ENCODE data around the gene KRTAP2-4. TPM values are rescaled to one million over a fixed set of nuclear protein-coding genes. Genes with fewer than 3 reads are reported as not detected.
A peak's percentile ranks its signal among the peaks of the same experiment; 100 is the strongest.
"Not testable (repeated sequence)": the region's sequence is repeated elsewhere in the genome, so short reads cannot be mapped to it uniquely, and the experiment has no call there.

KRTAP2-4 gene
- total RNA-seq, 1 experiment from 2014 or later: not detected

DNA sequence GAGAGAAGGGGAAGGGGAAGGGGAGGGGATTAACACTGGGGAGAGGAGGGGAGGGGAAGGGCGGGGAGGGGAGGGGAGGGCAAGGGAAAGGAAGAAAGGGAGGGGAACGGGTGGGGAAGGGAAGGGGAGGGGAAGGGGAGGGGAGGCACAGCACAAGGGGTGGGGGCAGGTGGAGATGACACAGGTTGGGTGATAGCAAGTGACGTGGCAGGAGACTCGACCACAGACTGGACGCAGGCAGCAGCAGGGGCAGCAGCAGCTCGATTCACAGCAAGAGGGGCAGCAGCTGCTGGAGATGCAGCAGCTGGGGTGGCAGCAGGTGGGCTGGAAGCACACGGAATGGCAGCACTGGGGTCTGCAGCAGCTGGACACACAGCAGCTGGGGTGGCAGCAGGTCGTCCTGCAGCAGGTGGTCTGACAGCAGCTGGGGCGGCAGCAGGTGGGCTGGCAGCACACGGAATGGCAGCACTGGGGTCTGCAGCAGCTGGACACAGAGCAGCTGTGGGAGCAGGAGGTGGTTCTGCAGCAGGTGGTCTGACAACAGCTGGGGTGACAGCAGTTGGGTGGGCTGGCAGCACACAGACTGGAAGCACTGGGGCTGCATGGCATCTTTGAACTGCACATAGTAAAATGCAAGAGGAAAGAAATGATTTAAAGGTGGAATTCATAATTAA, 36.0 kb upstream of the KRTAP2-4 start, which contains the start of gene KRTAP4-16:
TSS of gene KRTAP4-16 (minus strand) at position 624 of the 674 bp plus-strand sequence. CDS start at position 624, 0 bp downstream.
- no peak within 1 kb of the TSS for H3K9ac ChIP-seq (ENCODE audit: extremely low read depth, insufficient read length, low read length)
- H3K56ac ChIP-seq (ENCODE audit: insufficient read length, low read depth, low read length): no peak within 1 kb of the TSS
- no peaks in the 10 kb centered on the region for H3K27me3 ChIP-seq (ENCODE audit: insufficient read depth, low read length)
- WGBS (ENCODE audit: extremely low coverage, insufficient read length, low lambda C conversion rate): no CpG with 5 or more reads among the region's 10 CpGs
- H4K20me1 ChIP-seq (ENCODE audit: control insufficient read depth, insufficient read depth, insufficient read length): no peaks in the 10 kb centered on the region
- no peak within 1 kb of the TSS for H3K27ac ChIP-seq (ENCODE audit: insufficient read length, low read depth, low read length)
- no peak within 1 kb of the TSS for H2BK20ac ChIP-seq (ENCODE audit: low read depth, low read length, poor library complexity, severe bottlenecking)
- no peaks in the 10 kb centered on the region; the same call in 1 of the 2 replicates for H3K4me1 ChIP-seq (ENCODE audit: insufficient read depth, low read length)
- H2AFZ ChIP-seq (ENCODE audit: low read length): no peak within 1 kb of the TSS
- no peak within 1 kb of the TSS for H2BK5ac ChIP-seq (ENCODE audit: insufficient read length, low read length)
- no peak within 1 kb of the TSS for H4K91ac ChIP-seq (ENCODE audit: insufficient read length, low read depth, low read length)
- H2BK12ac ChIP-seq (ENCODE audit: insufficient read length, low read depth, low read length): no peak within 1 kb of the TSS
- Mint-ChIP-seq H3K27me3 (ENCODE audit: low read depth) (peaks cover 1% of the 10 kb centered on the region; the same call in 1 of the 2 replicates), H3K27ac (peak within 1 kb of the TSS in 1 of 3 experiments; percentile 73; a peak in 3 of 7 replicates), H3K36me3 (ENCODE audit: insufficient read depth in 1 of 3, low read depth in 3 of 3) (no peaks in the 10 kb centered on the region), H3K4me3 (no peak within 1 kb of the TSS; a peak in 1 of 5 replicates), H3K4me1 (peaks cover 35 to 37% of the 10 kb centered on the region in 2 experiments), H3K9me3 (no peaks in the 10 kb centered on the region; a peak in 2 of 5 replicates)
- H2BK120ac ChIP-seq (ENCODE audit: low read depth, low read length, poor library complexity, severe bottlenecking): no peak within 1 kb of the TSS
- H3K9me3 ChIP-seq (ENCODE audit: control insufficient read depth, low read depth, low read length): no peaks in the 10 kb centered on the region
- H3K79me2 ChIP-seq (ENCODE audit: insufficient read depth, low read length): no peaks in the 10 kb centered on the region
- no peak within 1 kb of the TSS for H3T11ph ChIP-seq (ENCODE audit: low read length)
- H4K5ac ChIP-seq (ENCODE audit: insufficient read length, low read depth, low read length): no peak within 1 kb of the TSS
- H3K18ac ChIP-seq (ENCODE audit: insufficient read length, low read depth, low read length): no peak within 1 kb of the TSS
- H4K8ac ChIP-seq (replicated peaks; ENCODE audit: insufficient read length, low read depth, low read length): no peak within 1 kb of the TSS
- H3K14ac ChIP-seq (ENCODE audit: insufficient read depth, low read length): no peak within 1 kb of the TSS
- TF ChIP-seq, protein P1, sequence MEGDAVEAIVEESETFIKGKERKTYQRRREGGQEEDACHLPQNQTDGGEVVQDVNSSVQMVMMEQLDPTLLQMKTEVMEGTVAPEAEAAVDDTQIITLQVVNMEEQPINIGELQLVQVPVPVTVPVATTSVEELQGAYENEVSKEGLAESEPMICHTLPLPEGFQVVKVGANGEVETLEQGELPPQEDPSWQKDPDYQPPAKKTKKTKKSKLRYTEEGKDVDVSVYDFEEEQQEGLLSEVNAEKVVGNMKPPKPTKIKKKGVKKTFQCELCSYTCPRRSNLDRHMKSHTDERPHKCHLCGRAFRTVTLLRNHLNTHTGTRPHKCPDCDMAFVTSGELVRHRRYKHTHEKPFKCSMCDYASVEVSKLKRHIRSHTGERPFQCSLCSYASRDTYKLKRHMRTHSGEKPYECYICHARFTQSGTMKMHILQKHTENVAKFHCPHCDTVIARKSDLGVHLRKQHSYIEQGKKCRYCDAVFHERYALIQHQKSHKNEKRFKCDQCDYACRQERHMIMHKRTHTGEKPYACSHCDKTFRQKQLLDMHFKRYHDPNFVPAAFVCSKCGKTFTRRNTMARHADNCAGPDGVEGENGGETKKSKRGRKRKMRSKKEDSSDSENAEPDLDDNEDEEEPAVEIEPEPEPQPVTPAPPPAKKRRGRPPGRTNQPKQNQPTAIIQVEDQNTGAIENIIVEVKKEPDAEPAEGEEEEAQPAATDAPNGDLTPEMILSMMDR (conservative IDR thresholded peaks at IDR 0.05): no peak
- no peak within 1 kb of the TSS for H2BK15ac ChIP-seq (ENCODE audit: low read depth, low read length)
- no peak within 1 kb of the TSS for H3K4me2 ChIP-seq (ENCODE audit: insufficient read depth, insufficient read length, low read length)
- H3K23me2 ChIP-seq (ENCODE audit: insufficient read length, low read depth, low read length, poor library complexity, severe bottlenecking): no peaks in the 10 kb centered on the region
- H3K79me1 ChIP-seq (ENCODE audit: insufficient read depth, low read depth, low read length, poor library complexity, severe bottlenecking): no peaks in the 10 kb centered on the region
- H2AK5ac ChIP-seq (ENCODE audit: insufficient read length, low read length): no peak within 1 kb of the TSS
- H3K4ac ChIP-seq (ENCODE audit: low read depth, low read length): no peak within 1 kb of the TSS
- DNase-seq: peak; percentile 77
- no peak within 1 kb of the TSS for H3K23ac ChIP-seq (ENCODE audit: insufficient read length, low read depth, low read length)

GRCh38 chr17:41099682-41100480, 34.2 kb upstream of the KRTAP2-4 start:
- H3K27me3 Mint-ChIP-seq (ENCODE audit: low read depth); H3K23ac ChIP-seq (ENCODE audit: insufficient read length, low read depth, low read length); H3K79me2 ChIP-seq (ENCODE audit: insufficient read depth, low read length); H3K36me3 Mint-ChIP-seq (ENCODE audit: insufficient read depth in 1 of 3, low read depth in 3 of 3); DNase-seq; H3K27me3 ChIP-seq (ENCODE audit: insufficient read depth, low read length); H2BK5ac ChIP-seq (ENCODE audit: insufficient read length, low read length); H3K27ac Mint-ChIP-seq; H3K4me1 ChIP-seq (ENCODE audit: insufficient read depth, low read length); H3K4me3 Mint-ChIP-seq; H4K5ac ChIP-seq (ENCODE audit: insufficient read length, low read depth, low read length); H2BK12ac ChIP-seq (ENCODE audit: insufficient read length, low read depth, low read length); H2BK20ac ChIP-seq (ENCODE audit: low read depth, low read length, poor library complexity, severe bottlenecking); H2BK120ac ChIP-seq (ENCODE audit: low read depth, low read length, poor library complexity, severe bottlenecking); H3K56ac ChIP-seq (ENCODE audit: insufficient read length, low read depth, low read length); H3K18ac ChIP-seq (ENCODE audit: insufficient read length, low read depth, low read length); H3K4ac ChIP-seq (ENCODE audit: low read depth, low read length); H3K9ac ChIP-seq (ENCODE audit: extremely low read depth, insufficient read length, low read length); H3K23me2 ChIP-seq (ENCODE audit: insufficient read length, low read depth, low read length, poor library complexity, severe bottlenecking); H3K4me2 ChIP-seq (ENCODE audit: insufficient read depth, insufficient read length, low read length); H2AK5ac ChIP-seq (ENCODE audit: insufficient read length, low read length); H3K9me3 Mint-ChIP-seq; H2BK15ac ChIP-seq (ENCODE audit: low read depth, low read length); H3K79me1 ChIP-seq (ENCODE audit: insufficient read depth, low read depth, low read length, poor library complexity, severe bottlenecking); H4K20me1 ChIP-seq (ENCODE audit: control insufficient read depth, insufficient read depth, insufficient read length); H3K9me3 ChIP-seq (ENCODE audit: control insufficient read depth, low read depth, low read length); H2AFZ ChIP-seq (ENCODE audit: low read length); H3K14ac ChIP-seq (ENCODE audit: insufficient read depth, low read length); H3K27ac ChIP-seq (ENCODE audit: insufficient read length, low read depth, low read length); H4K91ac ChIP-seq (ENCODE audit: insufficient read length, low read depth, low read length); H4K8ac ChIP-seq (replicated peaks; ENCODE audit: insufficient read length, low read depth, low read length); H3T11ph ChIP-seq (ENCODE audit: low read length): not testable (repeated sequence)
- peaks cover 34 to 38% of the 10 kb centered on the region in 2 experiments for H3K4me1 Mint-ChIP-seq
- WGBS (ENCODE audit: extremely low coverage, insufficient read length, low lambda C conversion rate): no CpG with 5 or more reads among the region's 7 CpGs
